IPS-15b (cell line): ENCODE measurements around the gene HEPH.
A peak's percentile ranks its signal among the peaks of the same experiment; 100 is the strongest.

ENCODE experiments used
- H3K27me3 ChIP-seq: one replicate; pipeline ENCODE4 v1.6.1; 2013; ENCODE audit warnings: low read length; ENCODE audit not compliant: control insufficient read depth, insufficient read depth
- H3K36me3 ChIP-seq: one replicate; pipeline ENCODE4 v1.6.1; 2013; ENCODE audit warnings: low read length; ENCODE audit not compliant: control insufficient read depth, insufficient read depth
- H3K4me1 ChIP-seq: one replicate; pipeline ENCODE4 v1.6.1; 2013; ENCODE audit warnings: mild to moderate bottlenecking, low read length; ENCODE audit not compliant: control insufficient read depth, insufficient read depth
- H3K4me3 ChIP-seq: one replicate; pipeline ENCODE4 v1.5.1; 2013; ENCODE audit warnings: low read depth, low read length
- H3K9ac ChIP-seq: one replicate; pipeline ENCODE4 v1.6.1; 2013; ENCODE audit warnings: low read depth, mild to moderate bottlenecking, low read length
- H3K9me3 ChIP-seq: one replicate; pipeline ENCODE4 v1.6.1; 2013; ENCODE audit warnings: mild to moderate bottlenecking, low read length; ENCODE audit not compliant: control insufficient read depth, insufficient read depth

The HEPH gene

DNA sequence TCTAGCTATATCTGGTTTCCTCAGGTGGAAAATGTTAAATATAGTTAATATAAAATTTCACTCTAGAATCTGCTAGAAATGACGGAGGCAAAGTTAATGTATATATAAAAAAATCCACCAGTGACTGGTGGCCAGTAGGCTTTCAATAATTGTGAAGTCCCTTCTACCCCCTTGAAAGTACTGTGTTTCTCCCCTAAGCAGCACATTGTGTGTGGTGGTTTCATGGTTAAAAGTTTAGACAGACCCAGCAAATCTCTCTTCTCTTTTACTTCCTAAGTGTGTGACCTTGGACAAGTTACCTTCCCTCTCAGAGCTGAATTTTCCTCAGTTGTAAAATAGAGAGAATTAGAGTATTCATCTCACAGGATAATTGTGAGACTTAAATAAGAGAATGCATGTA is 600 bp upstream of the HEPH start:
- Histone ChIP-seq H3K4me3 (no peak overlapping the region), H3K27me3 (no peaks in the 10 kb centered on the region), H3K36me3 (no peaks in the 10 kb centered on the region), H3K4me1 (no peaks in the 10 kb centered on the region), H3K9ac (no peak overlapping the region), H3K9me3 (no peaks in the 10 kb centered on the region)

- H3K27me3 ChIP-seq, result no peaks in the 10 kb centered on the region
These were observed 423 bp downstream of the HEPH start for GRCh38 chrX:66164470-66164869.

GRCh38 chrX:66164931-66165330 is 884 bp downstream of the HEPH start:
- no peaks in the 10 kb centered on the region for H3K9me3 ChIP-seq
- H3K4me1 ChIP-seq, result no peaks in the 10 kb centered on the region
- H3K9ac ChIP-seq, result no peak overlapping the region
- no peaks in the 10 kb centered on the region for H3K36me3 ChIP-seq
- no peaks in the 10 kb centered on the region for H3K27me3 ChIP-seq
- H3K4me3 ChIP-seq, result peak overlapping the region; percentile 75

More at GRCh38 chrX:66164470-66164869, 423 bp downstream of the HEPH start:
- no peaks in the 10 kb centered on the region for H3K36me3 ChIP-seq
- H3K4me1 ChIP-seq, result no peaks in the 10 kb centered on the region
- peak overlapping the region; percentile 60 for H3K9ac ChIP-seq
- peak overlapping the region; percentile 75 for H3K4me3 ChIP-seq
- H3K9me3 ChIP-seq, result no peaks in the 10 kb centered on the region

DNA sequence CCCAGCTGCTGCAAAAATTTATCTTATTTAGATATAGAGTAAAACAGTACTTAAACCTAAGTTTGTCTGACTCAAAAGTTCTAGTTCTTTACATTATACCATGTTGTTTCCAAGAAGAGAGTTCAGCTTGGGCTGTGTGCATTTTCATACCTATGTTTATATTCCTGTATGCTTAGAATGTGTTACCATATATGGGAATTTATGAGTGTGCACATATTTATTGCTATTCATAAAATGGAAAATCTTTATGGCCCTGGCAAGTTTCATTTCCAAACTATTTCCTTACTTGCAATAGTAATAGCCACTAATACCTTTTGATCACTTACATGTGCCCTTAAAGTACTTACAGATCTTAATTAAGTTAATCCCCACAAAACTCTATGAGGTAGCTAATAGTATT is 2.6 kb downstream of the HEPH start:
- Histone ChIP-seq H3K4me3 (no peak overlapping the region), H3K27me3 (no peaks in the 10 kb centered on the region), H3K4me1 (no peaks in the 10 kb centered on the region), H3K9me3 (no peaks in the 10 kb centered on the region), H3K36me3 (no peaks in the 10 kb centered on the region), H3K9ac (no peak overlapping the region)

DNA sequence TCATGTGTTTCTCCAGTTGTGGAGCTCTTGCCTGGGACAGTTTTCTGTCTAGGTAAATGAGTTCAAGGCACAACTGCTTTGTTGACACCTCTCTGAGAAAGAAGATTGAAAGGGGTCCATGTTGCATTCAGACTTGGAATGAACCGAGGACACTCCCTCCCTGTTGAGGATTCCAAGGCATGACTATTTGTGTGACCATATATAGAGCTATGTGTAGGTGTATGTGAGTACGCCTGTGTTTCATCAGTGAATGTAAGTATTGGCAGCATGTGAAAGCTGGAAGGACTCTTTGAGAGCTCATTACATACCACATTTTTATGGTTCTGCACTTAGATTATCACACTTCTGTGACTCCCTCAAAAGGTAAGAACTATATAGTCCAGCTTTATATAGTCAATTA is 3.4 kb downstream of the HEPH start:
- Histone ChIP-seq H3K9ac (no peak overlapping the region), H3K9me3 (no peaks in the 10 kb centered on the region), H3K27me3 (no peaks in the 10 kb centered on the region), H3K4me3 (no peak overlapping the region), H3K4me1 (no peaks in the 10 kb centered on the region), H3K36me3 (no peaks in the 10 kb centered on the region)

GRCh38 chrX:66176134-66176533 is 12.1 kb downstream of the HEPH start:
- Histone ChIP-seq H3K9me3 (peaks cover 6% of the 10 kb centered on the region), H3K9ac (no peak overlapping the region), H3K27me3 (no peaks in the 10 kb centered on the region), H3K36me3 (peaks cover 4% of the 10 kb centered on the region), H3K4me3 (no peak overlapping the region), H3K4me1 (no peaks in the 10 kb centered on the region)

- H3K4me1 ChIP-seq, result peaks cover 2% of the 10 kb centered on the region
- peaks cover 4% of the 10 kb centered on the region for H3K9me3 ChIP-seq
- peaks cover 4% of the 10 kb centered on the region for H3K36me3 ChIP-seq
- no peak overlapping the region for H3K4me3 ChIP-seq
- no peaks in the 10 kb centered on the region for H3K27me3 ChIP-seq
- no peak overlapping the region for H3K9ac ChIP-seq
These were observed 27.5 kb downstream of the HEPH start for GRCh38 chrX:66191563-66191962.

- no peak overlapping the region for H3K9ac ChIP-seq
- H3K9me3 ChIP-seq, result peaks cover 4% of the 10 kb centered on the region
- H3K36me3 ChIP-seq, result no peaks in the 10 kb centered on the region
- H3K4me3 ChIP-seq, result no peak overlapping the region
- H3K4me1 ChIP-seq, result no peaks in the 10 kb centered on the region
- H3K27me3 ChIP-seq, result no peaks in the 10 kb centered on the region
These were observed 29.8 kb downstream of the HEPH start for GRCh38 chrX:66193821-66194220.

DNA sequence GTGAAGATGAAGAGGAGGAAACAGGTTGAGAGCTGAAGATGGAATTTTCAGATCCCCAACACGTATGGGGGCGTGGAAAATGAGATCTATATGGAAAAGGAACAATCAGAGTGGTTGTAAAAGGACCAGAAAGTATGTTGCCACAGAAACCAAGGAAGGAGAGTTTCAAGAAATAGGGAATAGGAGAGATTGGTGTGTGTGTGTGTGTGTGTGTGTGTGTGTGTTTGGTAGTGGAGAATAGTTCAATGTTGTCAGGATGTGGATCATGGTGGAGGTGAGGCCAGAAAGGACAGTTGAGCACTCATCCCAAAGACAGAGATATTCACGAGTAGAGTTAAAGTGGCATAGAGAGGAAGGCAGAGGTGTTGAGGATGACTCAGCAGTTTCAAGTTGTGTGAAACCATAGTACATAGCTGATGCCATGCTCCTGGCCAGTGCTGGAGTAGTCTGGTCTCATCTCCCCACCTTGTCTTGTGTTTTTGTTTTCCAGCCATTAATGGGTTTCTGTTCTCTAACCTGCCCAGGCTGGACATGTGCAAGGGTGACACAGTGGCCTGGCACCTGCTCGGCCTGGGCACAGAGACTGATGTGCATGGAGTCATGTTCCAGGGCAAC is 36.1 kb downstream of the HEPH start:
- H3K36me3 ChIP-seq, result no peaks in the 10 kb centered on the region
- no peaks in the 10 kb centered on the region for H3K4me1 ChIP-seq
- no peaks in the 10 kb centered on the region for H3K9me3 ChIP-seq
- no peak overlapping the region for H3K4me3 ChIP-seq
- no peaks in the 10 kb centered on the region for H3K27me3 ChIP-seq
- H3K9ac ChIP-seq, result no peak overlapping the region

DNA sequence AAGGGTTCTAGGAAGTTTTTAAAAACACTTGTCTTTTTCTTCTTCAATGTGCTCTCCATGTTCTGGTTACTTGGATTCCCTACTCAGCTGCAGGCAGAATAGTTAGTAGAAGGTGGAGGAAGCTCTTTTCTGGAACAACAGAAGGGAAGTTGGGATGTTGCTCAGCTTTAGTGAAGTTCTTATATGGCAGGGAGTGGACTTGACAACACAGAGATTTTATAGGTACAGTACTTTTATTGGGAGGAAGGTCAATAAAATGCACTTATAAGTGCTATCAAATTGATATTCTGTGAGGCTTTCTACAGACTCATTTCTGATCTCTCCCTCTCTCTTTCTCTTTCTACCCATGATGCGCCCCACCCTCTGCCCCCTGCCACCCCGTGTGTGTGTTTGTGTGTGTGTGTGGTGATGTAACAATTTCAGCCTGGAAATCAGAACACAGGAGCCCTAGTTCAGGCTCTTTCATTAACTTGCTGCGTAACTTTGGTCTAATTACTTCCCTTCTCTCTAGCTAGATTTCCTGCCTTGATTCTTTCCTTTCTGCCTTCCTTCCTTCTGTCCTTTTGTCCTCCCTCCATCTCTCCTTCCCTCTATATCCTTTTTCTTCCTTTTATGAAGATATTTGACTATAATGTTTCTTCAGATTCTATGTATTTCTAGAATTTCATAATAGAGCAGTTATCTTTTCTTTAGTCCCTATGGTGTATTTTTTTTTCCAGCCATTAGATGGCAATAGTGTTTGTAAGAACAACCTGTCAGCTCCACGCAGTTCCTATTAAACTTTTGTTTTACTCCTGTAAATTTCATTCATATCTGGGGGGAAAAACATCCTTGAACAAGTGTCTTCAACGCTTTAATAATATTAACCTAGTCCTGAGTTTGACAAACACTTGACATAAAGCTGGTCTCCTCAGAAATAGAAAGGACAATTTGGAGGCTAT is 37.1 kb downstream of the HEPH start:
- Histone ChIP-seq H3K4me1 (no peaks in the 10 kb centered on the region), H3K9me3 (no peaks in the 10 kb centered on the region), H3K27me3 (no peaks in the 10 kb centered on the region), H3K9ac (no peak overlapping the region), H3K4me3 (no peak overlapping the region), H3K36me3 (no peaks in the 10 kb centered on the region)

DNA sequence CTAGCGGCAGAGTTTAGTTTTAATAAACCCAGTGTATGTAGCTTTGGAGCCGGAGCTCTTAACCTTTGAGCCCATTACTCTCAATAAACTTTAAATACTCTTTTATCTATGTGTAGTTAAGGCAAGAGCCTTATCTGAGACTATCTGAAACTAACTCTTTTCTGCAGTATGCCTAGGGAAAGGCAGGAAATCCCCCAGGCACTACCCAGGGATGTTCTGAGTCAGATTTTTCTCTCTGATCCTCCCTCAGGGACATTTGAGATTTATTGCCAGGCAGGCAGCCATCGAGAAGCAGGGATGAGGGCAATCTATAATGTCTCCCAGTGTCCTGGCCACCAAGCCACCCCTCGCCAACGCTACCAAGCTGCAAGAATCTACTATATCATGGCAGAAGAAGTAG is 39.1 kb downstream of the HEPH start:
- no peaks in the 10 kb centered on the region for H3K4me1 ChIP-seq
- H3K9ac ChIP-seq, result no peak overlapping the region
- no peak overlapping the region for H3K4me3 ChIP-seq
- H3K36me3 ChIP-seq, result no peaks in the 10 kb centered on the region
- H3K9me3 ChIP-seq, result no peaks in the 10 kb centered on the region
- H3K27me3 ChIP-seq, result no peaks in the 10 kb centered on the region

GRCh38 chrX:66221856-66222255 is 57.8 kb downstream of the HEPH start:
- Histone ChIP-seq H3K4me1 (no peaks in the 10 kb centered on the region), H3K4me3 (no peak overlapping the region), H3K27me3 (no peaks in the 10 kb centered on the region), H3K9me3 (no peaks in the 10 kb centered on the region), H3K36me3 (no peaks in the 10 kb centered on the region), H3K9ac (no peak overlapping the region)
